Sigmoid colon (tissue), 7 donors: ENCODE data around the gene B2M. TPM values are rescaled to one million over a fixed set of nuclear protein-coding genes. Genes with fewer than 3 reads are reported as not detected.
"Not testable (repeated sequence)": the region's sequence is repeated elsewhere in the genome, so short reads cannot be mapped to it uniquely, and the experiment has no call there.

ENCODE experiments used
- DNase-seq: peaks from one replicate; pipeline ENCODE4 v3.0.0-alpha.2; 2019
- H3K27ac ChIP-seq, 4 donors: fragments of 200-600 bp; sonication (generic); one replicate each; pipeline ENCODE4 v1.5.1; 2016 to 2019; ENCODE audit warnings: mild to moderate bottlenecking in 1 of 4
- H3K27me3 ChIP-seq, 3 donors: fragments of 200-600 bp; sonication (generic); one replicate each; pipeline ENCODE4 v1.5.1; 2019; ENCODE audit warnings: mild to moderate bottlenecking in 1 of 3
- H3K36me3 ChIP-seq, 4 donors: fragments of 200-600 bp; sonication (generic); one replicate each; pipeline ENCODE4 v1.5.1; 2016 to 2019
- H3K4me1 ChIP-seq, 4 donors: fragments of 200-600 bp; sonication (generic); one replicate each; pipeline ENCODE4 v1.5.1; 2017 to 2019
- H3K4me3 ChIP-seq, 4 donors: fragments of 200-600 bp; sonication (generic); one replicate each; pipeline ENCODE4 v1.5.1; 2017 to 2019; ENCODE audit warnings: mild to moderate bottlenecking in 2 of 4, moderate library complexity in 1 of 4
- H3K9me3 ChIP-seq, 4 donors: fragments of 200-600 bp in 3 of 4; sonication (generic) in 3 of 4; one replicate each; pipeline versions ENCODE4 v1.5.1 to v1.6.1; 2013 to 2019
- EP300 ChIP-seq, 4 donors: sonication (generic); formaldehyde crosslinking; IDR thresholded peaks; one replicate each; pipeline ENCODE4 v1.6.1; 2017; ENCODE audit warnings: antibody characterized with exemption in 4 of 4
- POLR2A ChIP-seq, 2 donors: fragments of 450-650 bp; IDR thresholded peaks; one replicate each; pipeline ENCODE4 v1.6.1; 2016; ENCODE audit warnings: antibody characterized with exemption in 2 of 2, mild to moderate bottlenecking in 2 of 2, moderate library complexity in 2 of 2
- POLR2AphosphoS5 ChIP-seq, 4 donors: sonication (generic); formaldehyde crosslinking; IDR thresholded peaks; one replicate each; pipeline ENCODE4 v1.6.1; 2017; ENCODE audit warnings: antibody characterized with exemption in 4 of 4
- WGBS, 2 donors: extraction: QIAGEN DNeasy Blood & Tissue Kit; methylation state at CpG; one replicate each; pipeline ENCODE4 v1.1.7; 2013; 5-methylcytosine and 5-hydroxymethylcytosine counted together
- intact Hi-C: fragments of 100-400 bp; cut with DNase I; formaldehyde crosslinking; loops from one replicate; pipeline ENCODE4 v1.15.1; 2023
- polyA plus RNA-seq, 3 donors: library from polyadenylated mRNA; stranded (reverse); fragments of 200-250 nt; gene quantifications; one replicate each; pipeline ENCODE4 v1.2.3, GENCODE V29; 2013
- total RNA-seq, 4 donors: library from RNA; depleted of rRNA; stranded (reverse); fragments of >200 nt; gene quantifications; one replicate each; pipeline ENCODE4 v1.1.0, GENCODE V29; 2016
- TF ChIP-seq, protein P1 (sequence below), 4 experiments: fragments of 450-650 bp in 3 of 4; fragments of 200-600 bp in 1 of 4; IDR thresholded peaks; one replicate each; pipeline ENCODE4 v1.5.1; 2016 to 2019; ENCODE audit warnings: antibody characterized with exemption in 4 of 4, mild to moderate bottlenecking in 3 of 4, moderate library complexity in 2 of 4
- donor health status: healthy with polysubstance abuse.
- donor health status: Bipolar disorder and iron deficiency.
- donor health status: healthy.

The B2M gene
- total and polyA plus RNA-seq, 7 donors: 1,906 to 8,584 (median 2,799) TPM

DNA sequence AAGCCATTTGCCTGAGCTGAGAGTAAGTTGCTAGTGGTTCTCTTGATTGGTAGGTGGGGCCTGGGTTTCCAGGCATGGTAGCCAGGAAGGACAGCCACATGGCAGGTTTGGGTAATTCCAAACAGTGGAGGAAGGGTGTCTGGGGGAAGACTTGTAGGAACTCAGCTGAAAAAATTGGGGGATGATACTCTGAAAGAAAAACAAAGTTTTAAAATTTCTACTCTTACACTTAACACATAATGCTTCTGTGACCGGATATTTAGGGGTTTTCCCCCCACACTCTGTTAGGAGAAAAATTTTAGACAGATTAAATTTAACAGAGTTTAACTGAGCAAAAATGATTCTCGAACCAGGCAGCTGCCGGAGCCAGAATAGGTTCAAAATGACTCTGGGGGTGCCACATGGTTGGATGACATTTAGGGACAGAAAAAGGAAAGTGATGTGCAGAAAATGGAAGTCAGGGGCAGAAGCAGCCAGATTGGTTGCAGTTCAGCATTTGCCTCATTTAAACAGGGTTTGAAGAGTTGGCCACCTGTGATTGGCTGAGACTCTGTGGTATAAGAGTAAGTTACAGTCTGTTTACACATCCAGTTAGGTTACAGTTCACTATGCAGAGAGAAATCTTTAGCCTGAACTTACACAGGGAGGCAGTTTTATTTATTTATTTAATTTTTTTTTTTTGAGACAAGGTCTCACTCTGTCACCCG, 8.1 kb downstream of the B2M start:
- DNase-seq: no peak
- TF ChIP-seq, protein P1, sequence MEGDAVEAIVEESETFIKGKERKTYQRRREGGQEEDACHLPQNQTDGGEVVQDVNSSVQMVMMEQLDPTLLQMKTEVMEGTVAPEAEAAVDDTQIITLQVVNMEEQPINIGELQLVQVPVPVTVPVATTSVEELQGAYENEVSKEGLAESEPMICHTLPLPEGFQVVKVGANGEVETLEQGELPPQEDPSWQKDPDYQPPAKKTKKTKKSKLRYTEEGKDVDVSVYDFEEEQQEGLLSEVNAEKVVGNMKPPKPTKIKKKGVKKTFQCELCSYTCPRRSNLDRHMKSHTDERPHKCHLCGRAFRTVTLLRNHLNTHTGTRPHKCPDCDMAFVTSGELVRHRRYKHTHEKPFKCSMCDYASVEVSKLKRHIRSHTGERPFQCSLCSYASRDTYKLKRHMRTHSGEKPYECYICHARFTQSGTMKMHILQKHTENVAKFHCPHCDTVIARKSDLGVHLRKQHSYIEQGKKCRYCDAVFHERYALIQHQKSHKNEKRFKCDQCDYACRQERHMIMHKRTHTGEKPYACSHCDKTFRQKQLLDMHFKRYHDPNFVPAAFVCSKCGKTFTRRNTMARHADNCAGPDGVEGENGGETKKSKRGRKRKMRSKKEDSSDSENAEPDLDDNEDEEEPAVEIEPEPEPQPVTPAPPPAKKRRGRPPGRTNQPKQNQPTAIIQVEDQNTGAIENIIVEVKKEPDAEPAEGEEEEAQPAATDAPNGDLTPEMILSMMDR (IDR thresholded peaks at IDR 0.05): no peak
- no peak for TF ChIP-seq POLR2AphosphoS5 (IDR thresholded peaks at IDR 0.05)
- no peak for TF ChIP-seq POLR2A (IDR thresholded peaks at IDR 0.05)
- TF ChIP-seq EP300 (IDR thresholded peaks at IDR 0.05): no peak
- Histone ChIP-seq H3K27ac (peak overlapping the region in 3 of 4 donors; percentile 1 to 46 (median 3)), H3K27me3 (no peaks in the 10 kb centered on the region), H3K4me1 (peaks cover 0 to 17% (median 8%) of the 10 kb centered on the region in 4 donors), H3K4me3 (no peak overlapping the region), H3K36me3 (peaks cover 15 to 46% (median 40%) of the 10 kb centered on the region in 4 donors), H3K9me3 (no peaks in the 10 kb centered on the region)
- intact Hi-C loops: loop anchor here (10.0 kb wide), 1 partner anchor 465 kb away; the partner anchor contains the start of gene SHF
- WGBS, 2 donors: 48 to 62% methylated on average over 4 of the region's 4 CpGs

GRCh38 chr15:44720000-44720435, 8.7 kb downstream of the B2M start:
- 80 to 84% methylated on average over 8 of the region's 8 CpGs for WGBS, 2 donors
- Histone ChIP-seq H3K4me1 (peaks cover 0 to 12% (median 4%) of the 10 kb centered on the region in 4 donors), H3K27ac (peak overlapping the region in 1 of 4 donors; percentile 46), H3K36me3 (peaks cover 15 to 45% (median 40%) of the 10 kb centered on the region in 4 donors)
- TF ChIP-seq POLR2AphosphoS5 (IDR thresholded peaks at IDR 0.05): peak in 1 of 4 donors; percentile 2
- H3K27me3 ChIP-seq, H3K9me3 ChIP-seq, H3K4me3 ChIP-seq, DNase-seq: not testable (repeated sequence)
- intact Hi-C loops: loop anchor here (10.0 kb wide), 2 partner anchors 295 to 465 kb away; partner anchors contain the start of genes CTDSPL2 and SHF

DNA sequence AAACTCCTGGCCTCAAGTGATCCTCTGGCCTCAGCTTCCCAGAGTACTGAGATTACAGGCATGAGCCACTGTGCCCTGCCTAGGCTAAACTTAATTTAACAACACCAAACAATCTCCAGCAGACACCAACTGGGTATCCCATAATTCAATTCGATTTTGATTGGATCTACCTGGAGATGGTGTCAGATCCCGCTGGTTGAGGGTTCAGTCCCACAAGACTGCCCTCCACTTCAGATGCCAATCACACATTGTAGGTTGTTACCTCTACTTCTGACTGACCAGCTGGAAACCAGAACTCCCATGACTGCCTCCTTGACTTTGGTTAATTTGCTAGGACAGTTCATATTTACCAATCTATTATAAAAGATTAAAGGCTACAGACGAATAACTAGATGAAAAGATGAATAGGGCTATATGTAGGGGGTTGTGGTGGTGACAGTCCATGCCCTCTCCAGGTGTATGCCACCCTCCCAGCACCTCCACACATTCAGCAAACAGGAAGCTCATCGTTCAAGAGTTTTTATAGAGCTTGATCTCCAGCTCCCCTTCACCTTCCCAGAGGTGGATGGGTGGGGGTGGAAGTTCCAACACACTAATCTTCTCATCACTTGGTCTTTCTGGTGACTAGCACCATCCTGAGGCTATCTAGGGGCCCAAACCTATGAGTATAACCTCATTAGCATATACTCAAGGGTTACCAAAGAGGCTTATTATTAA, 9.3 kb downstream of the B2M start:
- Histone ChIP-seq H3K36me3 (peaks cover 14 to 39% (median 36%) of the 10 kb centered on the region in 4 donors), H3K27ac (no peak overlapping the region), H3K4me1 (peaks cover 0 to 6% (median 2%) of the 10 kb centered on the region in 4 donors), H3K4me3 (no peak overlapping the region), H3K27me3 (no peaks in the 10 kb centered on the region), H3K9me3 (no peaks in the 10 kb centered on the region)
- intact Hi-C loops: loop anchor here (10.0 kb wide), 1 partner anchor 296 kb away; the partner anchor contains the start of gene CTDSPL2
- TF ChIP-seq, protein P1 (IDR thresholded peaks at IDR 0.05): no peak
- TF ChIP-seq EP300 (IDR thresholded peaks at IDR 0.05) (no peak), POLR2AphosphoS5 (IDR thresholded peaks at IDR 0.05) (peak in 1 of 4 donors; percentile 4)
- DNase-seq: no peak
- WGBS, 2 donors: 58 to 69% methylated on average over 4 of the region's 4 CpGs

DNA sequence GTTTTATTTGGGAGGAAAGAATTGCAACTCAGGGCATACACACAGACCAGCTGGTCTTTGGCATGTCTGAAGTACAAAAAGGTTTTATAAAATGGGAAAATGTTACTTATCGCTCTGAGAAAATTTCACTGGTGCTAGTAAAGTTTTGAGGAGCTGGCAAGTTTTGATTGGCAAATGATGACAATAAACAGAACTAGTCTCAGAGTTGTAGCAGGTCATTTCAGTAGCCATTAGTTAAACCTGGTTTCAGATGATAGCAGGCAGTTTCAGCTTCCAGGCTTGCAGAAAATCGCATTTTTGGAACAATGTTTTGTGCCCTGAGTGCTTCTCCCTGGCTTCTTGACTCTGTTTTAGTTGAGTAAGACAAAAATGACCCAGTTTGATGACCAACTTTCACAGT, 10.7 kb downstream of the B2M start:
- no peak overlapping the region for H3K27ac ChIP-seq
- intact Hi-C loops: loop anchor here (10.0 kb wide), 1 partner anchor 297 kb away; the partner anchor contains the start of gene CTDSPL2
- 84 to 88% methylated on average over 2 of the region's 2 CpGs for WGBS, 2 donors
- no peak overlapping the region for H3K4me3 ChIP-seq
- peaks cover 0 to 11% (median 8%) of the 10 kb centered on the region in 4 donors for H3K4me1 ChIP-seq
- no peaks in the 10 kb centered on the region for H3K9me3 ChIP-seq
- DNase-seq: no peak
- no peaks in the 10 kb centered on the region for H3K27me3 ChIP-seq
- TF ChIP-seq POLR2AphosphoS5 (IDR thresholded peaks at IDR 0.05): peak in 1 of 4 donors; percentile 16
- TF ChIP-seq, protein P1 (IDR thresholded peaks at IDR 0.05): no peak
- H3K36me3 ChIP-seq: peaks cover 0 to 25% (median 22%) of the 10 kb centered on the region in 4 donors

DNA sequence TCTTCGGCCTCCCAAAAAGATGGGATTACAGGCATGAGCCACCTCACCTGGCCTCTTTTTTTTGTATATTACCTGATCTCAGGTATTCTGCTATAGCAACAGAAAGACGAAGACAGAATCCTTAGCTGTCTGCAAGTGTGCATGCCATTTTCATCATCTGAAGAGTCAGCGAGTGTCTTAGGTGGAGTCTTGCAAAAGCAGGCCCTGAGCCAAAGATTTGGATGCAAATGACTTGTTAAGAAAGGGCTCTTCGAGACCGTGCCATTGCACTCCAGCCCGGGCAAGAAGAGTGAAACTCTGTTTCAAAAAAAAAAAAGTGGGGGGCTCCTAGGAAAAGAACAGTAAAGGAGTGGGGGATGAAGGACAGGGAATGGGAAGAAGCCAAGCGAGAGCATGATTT, 14.8 kb downstream of the B2M start:
- Histone ChIP-seq H3K4me3 (peak overlapping the region in 1 of 4 donors; percentile 14), H3K27ac (peak overlapping the region; percentile 95 to 99 (median 98)), H3K9me3 (no peaks in the 10 kb centered on the region), H3K4me1 (peaks cover 0 to 39% (median 33%) of the 10 kb centered on the region in 4 donors), H3K36me3 (no peaks in the 10 kb centered on the region), H3K27me3 (no peaks in the 10 kb centered on the region)
- TF ChIP-seq EP300 (IDR thresholded peaks at IDR 0.05) (no peak), POLR2AphosphoS5 (IDR thresholded peaks at IDR 0.05) (no peak), POLR2A (IDR thresholded peaks at IDR 0.05) (no peak)
- TF ChIP-seq, protein P1 (IDR thresholded peaks at IDR 0.05): no peak
- 43 to 66% methylated on average over 7 of the region's 7 CpGs for WGBS, 2 donors
- intact Hi-C loops: loop anchor here (10.0 kb wide), 1 partner anchor 301 kb away; the partner anchor contains the start of gene CTDSPL2
- no peak for DNase-seq
